IPS DF 4.7 (cell line): Measurements from ENCODE around the gene UGT1A9.
A peak's percentile ranks its signal among the peaks of the same experiment; 100 is the strongest.
"Not testable (repeated sequence)": the region's sequence is repeated elsewhere in the genome, so short reads cannot be mapped to it uniquely, and the experiment has no call there.

Experiments
- DNase-seq: peaks from one replicate; pipeline ENCODE4 v3.0.0-alpha.2; 2013; ENCODE audit warnings: low spot score; ENCODE audit errors: extremely low read depth

Gene UGT1A9

GRCh38 chr2:233711312-233712008, 39.8 kb downstream of the UGT1A9 start:
- DNase-seq: peak; percentile 60

- no peak for DNase-seq
These were observed 41.0 kb downstream of the UGT1A9 start, which contains the start of gene UGT1A5 for GRCh38 chr2:233712611-233713261. TSS of gene UGT1A5 (plus strand) at chr2:233712907. CDS start at chr2:233712992, 85 bp downstream.

GRCh38 chr2:233713262-233713615, 41.5 kb downstream of the UGT1A9 start:
- no peak for DNase-seq

- DNase-seq: no peak
These were observed 42.4 kb downstream of the UGT1A9 start for GRCh38 chr2:233714121-233714520.

- no peak for DNase-seq
These were observed 46.9 kb downstream of the UGT1A9 start, which contains the start of gene UGT1A4 for GRCh38 chr2:233718552-233718951. TSS of gene UGT1A4 (plus strand) at chr2:233718736. CDS start at chr2:233718821, 85 bp downstream.

- DNase-seq: no peak
These were observed 57.1 kb downstream of the UGT1A9 start, which contains the start of gene UGT1A3 for GRCh38 chr2:233728723-233729301. TSS of gene UGT1A3 (plus strand) at chr2:233729042. CDS start at chr2:233729127, 85 bp downstream.

GRCh38 chr2:233736868-233737653, 65.4 kb downstream of the UGT1A9 start:
- DNase-seq: not testable (repeated sequence)

- DNase-seq: no peak
These were observed 69.2 kb downstream of the UGT1A9 start for GRCh38 chr2:233740870-233741269.

- DNase-seq: no peak
These were observed 72.0 kb downstream of the UGT1A9 start for GRCh38 chr2:233743464-233744259.

- DNase-seq: no peak
These were observed 73.5 kb downstream of the UGT1A9 start for GRCh38 chr2:233745073-233745755.

GRCh38 chr2:233745838-233746237, 74.1 kb downstream of the UGT1A9 start:
- DNase-seq: not testable (repeated sequence)

- no peak for DNase-seq
These were observed 75.0 kb downstream of the UGT1A9 start for GRCh38 chr2:233746475-233747282.

- no peak for DNase-seq
These were observed 75.5 kb downstream of the UGT1A9 start for GRCh38 chr2:233747283-233747544.

- not testable (repeated sequence) for DNase-seq
These were observed 79.0 kb downstream of the UGT1A9 start for GRCh38 chr2:233750689-233751088.

- DNase-seq: not testable (repeated sequence)
These were observed 79.7 kb downstream of the UGT1A9 start for GRCh38 chr2:233751212-233752009.

- DNase-seq: no peak
These were observed 83.3 kb downstream of the UGT1A9 start for GRCh38 chr2:233754872-233755611.

GRCh38 chr2:233756429-233757081, 84.9 kb downstream of the UGT1A9 start:
- DNase-seq: no peak
